ENCODE measurements around the gene POLE2.
"Not testable (repeated sequence)": the region's sequence is repeated elsewhere in the genome, so short reads cannot be mapped to it uniquely, and the experiment has no call there.

The POLE2 gene, protein sequence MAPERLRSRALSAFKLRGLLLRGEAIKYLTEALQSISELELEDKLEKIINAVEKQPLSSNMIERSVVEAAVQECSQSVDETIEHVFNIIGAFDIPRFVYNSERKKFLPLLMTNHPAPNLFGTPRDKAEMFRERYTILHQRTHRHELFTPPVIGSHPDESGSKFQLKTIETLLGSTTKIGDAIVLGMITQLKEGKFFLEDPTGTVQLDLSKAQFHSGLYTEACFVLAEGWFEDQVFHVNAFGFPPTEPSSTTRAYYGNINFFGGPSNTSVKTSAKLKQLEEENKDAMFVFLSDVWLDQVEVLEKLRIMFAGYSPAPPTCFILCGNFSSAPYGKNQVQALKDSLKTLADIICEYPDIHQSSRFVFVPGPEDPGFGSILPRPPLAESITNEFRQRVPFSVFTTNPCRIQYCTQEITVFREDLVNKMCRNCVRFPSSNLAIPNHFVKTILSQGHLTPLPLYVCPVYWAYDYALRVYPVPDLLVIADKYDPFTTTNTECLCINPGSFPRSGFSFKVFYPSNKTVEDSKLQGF

DNA sequence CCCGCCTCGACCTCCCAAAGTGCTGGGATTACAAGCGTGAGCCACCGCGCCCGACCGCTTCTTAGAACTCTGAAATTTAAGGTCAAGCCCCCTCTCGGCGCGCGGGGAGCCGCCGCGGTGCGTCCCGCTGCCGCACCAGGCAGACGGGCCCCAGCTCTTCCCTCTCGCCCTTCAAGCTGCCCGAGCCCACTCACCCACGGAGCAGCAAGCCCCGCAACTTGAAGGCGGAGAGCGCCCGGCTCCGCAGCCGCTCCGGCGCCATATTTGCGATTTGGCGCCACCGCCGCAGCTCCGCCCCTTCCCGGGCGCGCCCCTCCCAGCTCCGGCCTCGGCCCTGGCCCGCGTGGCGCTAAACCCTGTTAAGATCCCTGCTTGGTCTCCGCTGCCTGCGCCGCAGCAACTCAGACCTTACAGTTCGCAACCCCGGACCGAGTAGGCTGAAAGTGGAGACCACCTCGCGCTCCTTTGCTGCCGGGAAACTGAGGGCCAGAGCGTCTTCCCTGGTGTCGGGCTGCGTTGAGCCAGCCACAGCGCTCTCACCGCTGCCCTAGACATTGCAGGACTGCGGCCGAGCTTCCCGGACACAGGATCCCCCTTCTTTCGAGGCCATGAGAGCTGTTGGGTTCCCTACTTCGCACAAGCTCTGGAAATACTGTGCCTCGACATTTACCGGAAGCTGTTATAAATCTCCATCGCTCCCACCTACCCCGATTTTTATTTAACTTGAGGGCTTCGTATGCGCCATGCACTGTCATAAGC is at the start of gene POLE2:
POLE2 (minus strand) TSS at position 273 of the 759 bp plus-strand sequence; CDS start at position 262, 11 bp downstream.
- Mint-ChIP-seq H3K27ac (peak within 1 kb of the TSS; percentile 88), H3K4me1 (ENCODE audit: low read depth) (peaks cover 47% of the 10 kb centered on the region), H3K36me3 (ENCODE audit: low read depth) (peaks cover 19% of the 10 kb centered on the region), H3K27me3 (ENCODE audit: low read depth) (no peaks in the 10 kb centered on the region), H3K9me3 (no peaks in the 10 kb centered on the region), H3K4me3 (peak within 1 kb of the TSS; percentile 91)
- DNase-seq (ENCODE audit: low spot score) = peak; percentile 80

DNA sequence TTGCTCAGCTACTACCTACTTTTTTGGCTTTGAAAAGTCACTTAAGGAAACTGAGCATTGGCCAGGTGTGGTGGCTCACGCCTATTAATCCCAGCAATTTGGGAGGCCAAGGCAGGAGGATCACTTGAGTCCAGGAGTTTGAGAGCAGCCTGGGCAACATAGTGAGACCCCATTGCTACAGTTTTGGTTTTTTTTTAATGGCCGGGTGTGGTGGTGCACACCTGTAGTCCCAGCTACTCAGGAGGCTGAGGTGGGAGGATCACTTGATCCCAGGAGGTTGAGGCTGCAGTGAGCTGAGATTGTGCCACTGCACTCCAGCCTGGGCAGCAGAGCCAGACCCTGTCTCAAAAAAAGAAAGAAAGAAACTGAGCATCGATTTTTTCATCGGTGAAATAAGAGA is 47.7 kb upstream of the POLE2 start:
- DNase-seq (ENCODE audit: low spot score); H3K27me3 Mint-ChIP-seq (ENCODE audit: low read depth); H3K36me3 Mint-ChIP-seq (ENCODE audit: low read depth); H3K27ac Mint-ChIP-seq; H3K9me3 Mint-ChIP-seq; H3K4me1 Mint-ChIP-seq (ENCODE audit: low read depth); H3K4me3 Mint-ChIP-seq: not testable (repeated sequence)

DNA sequence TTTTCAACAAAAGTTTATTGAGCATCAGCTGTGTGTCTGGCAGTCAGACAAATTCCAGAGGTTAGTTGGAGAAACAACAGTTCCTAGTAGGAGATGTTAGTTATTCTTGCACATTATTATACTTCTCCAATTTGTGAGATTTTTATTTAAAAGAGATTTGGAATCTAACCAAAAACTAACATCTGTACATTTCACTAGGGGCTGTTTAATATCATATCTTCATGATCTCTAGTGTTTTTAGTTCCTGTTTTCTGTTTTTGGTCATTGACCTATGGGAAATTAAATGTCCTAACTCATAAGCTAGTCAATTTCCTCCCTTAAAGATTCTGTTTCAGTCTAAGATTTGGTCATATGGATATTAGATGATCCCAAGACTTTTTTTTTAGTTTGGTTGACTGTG is 45.8 kb upstream of the POLE2 start:
- no peaks in the 10 kb centered on the region for H3K4me1 Mint-ChIP-seq (ENCODE audit: low read depth)
- H3K9me3 Mint-ChIP-seq = no peaks in the 10 kb centered on the region
- H3K27ac Mint-ChIP-seq = no peak overlapping the region
- no peaks in the 10 kb centered on the region for H3K36me3 Mint-ChIP-seq (ENCODE audit: low read depth)
- no peak for DNase-seq (ENCODE audit: low spot score)
- H3K27me3 Mint-ChIP-seq (ENCODE audit: low read depth) = no peaks in the 10 kb centered on the region
- H3K4me3 Mint-ChIP-seq = no peak overlapping the region

DNA sequence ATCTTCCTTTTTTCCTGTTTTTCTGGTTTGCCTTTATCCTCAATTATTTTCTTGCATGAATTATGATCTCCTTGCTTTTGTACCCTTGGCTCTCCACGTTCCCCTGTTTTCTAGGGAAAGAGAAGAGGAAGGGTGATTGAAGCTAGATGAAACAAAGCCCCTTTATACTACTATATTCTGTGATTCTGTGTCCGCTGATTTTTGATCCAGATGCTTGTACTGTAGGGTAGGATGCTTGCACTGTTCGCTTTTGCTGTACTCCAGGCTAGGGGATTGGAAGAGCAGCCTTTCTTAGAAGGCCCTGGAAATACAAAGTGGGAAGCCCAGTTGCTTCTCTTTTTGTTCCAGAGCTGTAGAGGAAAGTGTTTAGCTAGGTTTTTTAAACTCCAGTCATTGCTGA is 44.9 kb upstream of the POLE2 start:
- H3K27ac Mint-ChIP-seq = no peak overlapping the region
- no peaks in the 10 kb centered on the region for H3K4me1 Mint-ChIP-seq (ENCODE audit: low read depth)
- no peaks in the 10 kb centered on the region for H3K27me3 Mint-ChIP-seq (ENCODE audit: low read depth)
- no peaks in the 10 kb centered on the region for H3K9me3 Mint-ChIP-seq
- no peaks in the 10 kb centered on the region for H3K36me3 Mint-ChIP-seq (ENCODE audit: low read depth)
- H3K4me3 Mint-ChIP-seq = no peak overlapping the region
- DNase-seq (ENCODE audit: low spot score) = no peak

DNA sequence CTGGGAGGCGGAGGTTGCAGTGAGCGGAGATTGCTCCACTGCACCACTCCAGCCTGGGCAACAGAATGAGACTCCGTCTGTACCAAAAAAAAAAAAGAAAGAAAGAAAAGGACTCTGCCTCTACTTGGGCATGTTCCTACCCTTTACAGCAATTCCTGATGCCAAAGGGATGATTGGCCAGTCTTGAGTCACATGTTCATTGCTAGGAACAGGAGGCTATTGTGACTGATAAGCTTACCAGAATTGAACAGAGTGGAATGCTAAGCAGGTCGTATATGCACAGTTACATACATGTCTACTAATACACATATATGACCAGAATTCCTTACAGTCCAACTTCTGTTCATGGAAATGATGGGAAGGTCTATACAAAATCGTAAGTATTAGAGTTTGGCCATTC is 39.2 kb upstream of the POLE2 start:
- no peak overlapping the region for H3K27ac Mint-ChIP-seq
- DNase-seq (ENCODE audit: low spot score) = no peak
- no peaks in the 10 kb centered on the region for H3K4me1 Mint-ChIP-seq (ENCODE audit: low read depth)
- H3K9me3 Mint-ChIP-seq = no peaks in the 10 kb centered on the region
- H3K27me3 Mint-ChIP-seq (ENCODE audit: low read depth) = no peaks in the 10 kb centered on the region
- peaks cover 3% of the 10 kb centered on the region for H3K36me3 Mint-ChIP-seq (ENCODE audit: low read depth)
- no peak overlapping the region for H3K4me3 Mint-ChIP-seq

DNA sequence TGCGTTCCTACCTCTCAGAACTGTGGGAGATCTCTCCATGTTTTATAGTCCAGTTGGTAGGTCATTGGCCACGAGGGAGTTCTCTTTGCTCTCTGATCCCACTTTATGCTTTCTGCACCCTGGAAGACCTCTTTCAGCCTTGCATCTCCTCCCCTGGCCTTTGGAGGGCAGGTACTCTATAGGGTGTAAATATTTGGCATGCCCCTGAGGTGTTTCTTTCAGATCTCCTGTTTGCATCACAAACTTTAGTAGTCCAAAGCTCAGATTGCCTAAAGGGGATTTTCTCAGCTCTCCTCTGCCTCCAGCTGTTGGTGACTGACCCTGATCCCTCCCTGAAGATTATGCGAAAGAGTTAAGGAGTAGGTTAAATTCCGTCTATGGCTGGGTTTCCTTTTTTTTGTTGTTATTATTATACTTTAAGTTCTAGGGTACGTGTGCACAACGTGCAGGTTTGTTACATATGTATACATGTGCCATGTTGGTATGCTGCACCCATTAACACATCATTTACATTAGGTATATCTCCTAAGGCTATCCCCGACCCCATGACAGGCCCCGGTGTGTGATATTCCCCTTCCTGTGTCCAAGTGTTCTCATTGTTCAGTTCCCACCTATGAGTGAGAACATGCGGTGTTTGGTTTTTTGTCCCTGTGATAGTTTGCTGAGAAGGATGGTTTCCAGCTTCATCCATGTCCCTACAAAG is 33.9 kb upstream of the POLE2 start:
- H3K27me3 Mint-ChIP-seq (ENCODE audit: low read depth); H3K4me1 Mint-ChIP-seq (ENCODE audit: low read depth); H3K27ac Mint-ChIP-seq; DNase-seq (ENCODE audit: low spot score); H3K4me3 Mint-ChIP-seq: not testable (repeated sequence)
- Mint-ChIP-seq H3K9me3 (peaks cover 19% of the 10 kb centered on the region), H3K36me3 (ENCODE audit: low read depth) (peaks cover 10% of the 10 kb centered on the region)

DNA sequence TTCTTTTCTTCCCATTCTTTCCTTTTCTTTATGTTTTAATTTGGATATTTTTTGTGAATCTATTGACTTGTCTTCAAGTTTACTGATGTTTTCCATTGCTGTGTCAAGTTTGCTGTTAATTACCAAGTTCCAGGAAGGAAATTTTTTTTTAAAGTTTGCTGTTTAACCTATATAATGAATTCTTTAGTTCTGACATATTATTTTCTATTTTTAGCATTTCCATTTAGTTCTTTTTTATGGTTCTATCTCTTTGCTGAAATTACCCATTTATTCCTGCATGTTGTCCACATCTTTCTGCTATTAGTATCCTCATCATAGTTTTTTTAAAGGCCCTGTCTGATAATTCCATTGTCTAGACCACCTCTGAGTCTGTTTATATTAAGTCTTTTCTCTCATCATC is 32.7 kb upstream of the POLE2 start:
- Mint-ChIP-seq H3K4me1 (ENCODE audit: low read depth) (no peaks in the 10 kb centered on the region), H3K9me3 (peaks cover 19% of the 10 kb centered on the region), H3K4me3 (no peak overlapping the region), H3K36me3 (ENCODE audit: low read depth) (peaks cover 10% of the 10 kb centered on the region), H3K27ac (no peak overlapping the region), H3K27me3 (ENCODE audit: low read depth) (no peaks in the 10 kb centered on the region)
- no peak for DNase-seq (ENCODE audit: low spot score)

DNA sequence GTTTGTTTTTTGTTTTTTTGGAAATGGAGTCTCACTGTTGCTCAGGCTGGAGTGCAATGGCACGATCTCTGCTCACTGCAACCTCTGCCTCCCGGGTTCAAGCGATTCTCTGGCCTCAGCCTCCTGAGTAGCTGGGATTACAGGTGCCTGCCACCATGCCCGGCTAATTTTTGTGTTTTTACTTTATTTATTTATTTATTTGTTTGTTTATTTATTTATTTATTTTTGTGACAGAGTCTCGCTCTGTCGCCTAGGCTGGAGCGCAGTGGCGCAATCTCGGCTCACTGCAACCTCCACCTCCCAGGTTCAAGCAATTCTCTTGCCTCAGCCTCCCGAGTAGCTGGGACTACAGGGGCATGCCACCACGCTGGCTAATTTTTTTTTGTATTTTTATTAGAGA is 23.0 kb upstream of the POLE2 start:
- H3K9me3 Mint-ChIP-seq; H3K27me3 Mint-ChIP-seq (ENCODE audit: low read depth); H3K4me3 Mint-ChIP-seq; H3K36me3 Mint-ChIP-seq (ENCODE audit: low read depth); DNase-seq (ENCODE audit: low spot score); H3K27ac Mint-ChIP-seq; H3K4me1 Mint-ChIP-seq (ENCODE audit: low read depth): not testable (repeated sequence)

DNA sequence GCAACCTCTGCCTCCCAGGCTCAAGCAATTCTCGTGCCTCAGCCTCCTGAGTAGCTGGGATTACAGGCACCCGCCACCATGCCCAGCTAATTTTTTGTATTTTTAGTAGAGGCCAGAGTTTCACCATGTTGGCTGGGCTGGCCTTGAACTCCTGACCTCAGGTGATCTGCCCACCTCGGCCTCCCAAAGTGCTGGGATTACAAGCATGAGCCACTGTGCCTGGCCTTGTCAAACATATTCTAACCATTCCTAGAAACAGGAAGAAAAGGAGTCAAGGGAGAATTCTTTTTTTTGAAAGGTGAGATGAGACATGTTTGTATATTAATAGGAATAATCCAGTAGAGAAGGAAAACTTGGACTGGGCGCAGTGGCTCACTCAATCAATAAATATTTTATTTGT is 16.5 kb upstream of the POLE2 start:
- H3K9me3 Mint-ChIP-seq; H3K27ac Mint-ChIP-seq; H3K4me1 Mint-ChIP-seq (ENCODE audit: low read depth); DNase-seq (ENCODE audit: low spot score); H3K4me3 Mint-ChIP-seq; H3K36me3 Mint-ChIP-seq (ENCODE audit: low read depth); H3K27me3 Mint-ChIP-seq (ENCODE audit: low read depth): not testable (repeated sequence)

DNA sequence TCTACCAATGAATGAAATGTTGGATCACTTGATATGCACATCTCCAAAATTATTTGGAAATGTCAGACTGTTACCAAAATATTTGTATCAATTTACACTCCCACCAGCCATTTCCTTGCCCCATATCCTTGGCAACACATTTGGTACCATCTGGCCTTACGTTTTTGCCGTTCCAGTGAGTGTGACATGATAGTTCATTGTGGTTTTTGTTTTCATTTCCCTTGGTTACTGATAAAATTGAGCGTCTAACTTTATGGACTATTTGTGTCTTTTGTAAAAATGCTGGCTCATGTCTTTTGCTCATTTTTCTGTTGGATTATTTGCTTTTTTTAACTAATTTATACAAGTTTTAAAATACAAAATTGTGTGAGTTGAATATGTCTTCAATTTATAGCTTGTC is 16.0 kb upstream of the POLE2 start:
- no peak for DNase-seq (ENCODE audit: low spot score)
- no peak overlapping the region for H3K27ac Mint-ChIP-seq
- H3K27me3 Mint-ChIP-seq (ENCODE audit: low read depth) = no peaks in the 10 kb centered on the region
- H3K4me3 Mint-ChIP-seq = no peak overlapping the region
- H3K9me3 Mint-ChIP-seq = no peaks in the 10 kb centered on the region
- H3K36me3 Mint-ChIP-seq (ENCODE audit: low read depth) = peaks cover 3% of the 10 kb centered on the region
- peaks cover 4% of the 10 kb centered on the region for H3K4me1 Mint-ChIP-seq (ENCODE audit: low read depth)

DNA sequence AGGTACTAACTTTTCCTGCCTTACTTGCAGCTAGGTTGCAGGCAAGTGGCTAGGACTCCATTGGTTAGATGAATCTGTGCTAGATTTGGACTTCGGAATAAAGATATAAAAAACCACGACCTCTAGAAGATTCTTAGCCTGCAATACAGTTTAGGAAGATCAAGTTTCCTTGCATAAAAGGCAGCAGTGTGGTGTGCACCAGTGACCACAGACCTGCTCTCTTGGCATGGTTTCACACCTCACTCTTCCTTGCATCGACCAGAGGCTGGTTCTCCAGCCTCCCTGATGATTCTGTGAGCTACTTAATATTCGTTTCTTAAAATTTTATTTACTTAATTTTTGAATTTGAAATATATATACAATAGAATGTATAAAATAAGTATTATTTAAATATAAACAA is 14.7 kb upstream of the POLE2 start:
- Mint-ChIP-seq H3K4me3 (no peak overlapping the region), H3K9me3 (no peaks in the 10 kb centered on the region), H3K27ac (no peak overlapping the region), H3K36me3 (ENCODE audit: low read depth) (peaks cover 3% of the 10 kb centered on the region), H3K4me1 (ENCODE audit: low read depth) (peaks cover 4% of the 10 kb centered on the region), H3K27me3 (ENCODE audit: low read depth) (no peaks in the 10 kb centered on the region)
- no peak for DNase-seq (ENCODE audit: low spot score)

DNA sequence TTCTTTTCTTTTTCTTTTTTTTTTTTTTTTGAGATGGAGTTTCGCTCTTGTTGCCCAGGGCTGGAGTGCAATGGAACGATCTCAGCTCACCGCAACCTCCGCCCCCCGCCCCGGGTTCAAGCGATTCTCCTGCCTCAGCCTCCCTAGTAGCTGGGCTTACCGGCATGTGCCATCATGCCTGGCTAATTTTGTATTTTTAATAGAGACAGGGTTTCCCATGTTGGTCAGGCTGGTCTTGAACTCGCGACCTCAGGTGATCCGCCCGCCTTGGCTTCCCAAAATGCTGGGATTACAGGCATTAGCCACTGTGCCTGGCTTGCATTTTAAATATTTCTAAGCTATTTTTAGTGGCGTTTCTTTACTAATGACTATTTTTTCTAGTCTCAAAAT is 5.7 kb upstream of the POLE2 start:
- not testable (repeated sequence) for DNase-seq (ENCODE audit: low spot score); H3K27me3 Mint-ChIP-seq (ENCODE audit: low read depth); H3K27ac Mint-ChIP-seq; H3K9me3 Mint-ChIP-seq; H3K36me3 Mint-ChIP-seq (ENCODE audit: low read depth)
- Mint-ChIP-seq H3K4me1 (ENCODE audit: low read depth) (peaks cover 22% of the 10 kb centered on the region), H3K4me3 (peak overlapping the region; percentile 78)

DNA sequence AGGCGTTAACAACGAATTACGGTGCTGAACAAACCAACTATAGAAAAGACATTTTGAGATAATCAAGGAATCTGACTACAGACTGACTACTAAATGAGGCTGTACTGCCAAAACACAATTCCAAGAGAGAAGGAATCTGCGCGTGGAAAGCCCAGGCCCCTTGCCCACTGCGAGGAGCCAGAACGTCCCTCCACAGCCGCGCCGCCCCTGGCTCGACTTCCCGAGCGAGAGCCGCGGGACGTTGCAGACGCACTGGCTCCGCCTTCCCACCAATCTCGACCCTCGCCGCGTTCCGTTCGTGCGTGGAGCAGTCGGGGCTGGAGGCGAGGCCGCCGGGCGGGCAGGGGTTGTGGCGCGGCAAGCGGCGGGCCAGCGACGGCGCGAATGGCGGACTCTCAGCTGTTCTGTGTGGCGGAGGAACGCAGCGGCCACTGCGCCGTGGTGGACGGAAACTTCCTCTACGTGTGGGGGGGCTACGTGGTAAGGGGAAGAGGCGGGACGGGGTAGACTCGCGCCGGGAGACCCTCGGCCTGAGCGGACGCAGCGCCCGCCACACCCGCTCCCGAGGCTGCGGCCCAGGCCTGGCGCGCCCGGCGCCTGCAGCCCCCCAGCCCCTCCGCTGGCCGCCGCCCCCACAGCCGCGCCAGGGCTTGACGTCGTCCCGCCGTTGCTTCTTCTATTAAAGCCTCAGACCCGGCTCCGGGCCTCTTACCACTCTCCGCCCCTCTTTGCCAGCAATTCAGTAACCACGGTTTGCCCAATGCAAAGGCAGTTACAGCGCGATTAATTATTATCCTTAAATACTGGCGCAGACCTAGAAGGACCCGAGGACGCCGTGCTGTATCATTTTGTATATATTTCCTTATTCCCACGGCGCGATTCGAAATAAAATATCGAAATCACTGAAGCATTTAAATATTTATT is 5.1 kb upstream of the POLE2 start, which contains the start of gene KLHDC1:
KLHDC1 (plus strand) TSS at position 310 of the 924 bp plus-strand sequence; CDS start at position 385, 75 bp downstream.
- H3K9me3 Mint-ChIP-seq = no peaks in the 10 kb centered on the region
- H3K36me3 Mint-ChIP-seq (ENCODE audit: low read depth) = no peaks in the 10 kb centered on the region
- H3K4me1 Mint-ChIP-seq (ENCODE audit: low read depth) = peaks cover 28% of the 10 kb centered on the region
- H3K27me3 Mint-ChIP-seq (ENCODE audit: low read depth) = no peaks in the 10 kb centered on the region
- H3K4me3 Mint-ChIP-seq = peak within 1 kb of the TSS; percentile 78
- H3K27ac Mint-ChIP-seq = peak within 1 kb of the TSS; percentile 84
- DNase-seq (ENCODE audit: low spot score) = peak; percentile 70

Data from T-helper 2 cell treated with Interferon-gamma antibody and Interleukin-4, amounts not matched to agents 5 μg/mL and 100 μg/mL, for 36 hours (primary cell).